Pancreas (tissue), 10 donors: ENCODE measurements around the gene TSPAN8. TPM values are rescaled to one million over a fixed set of nuclear protein-coding genes. Genes with fewer than 3 reads are reported as not detected.

Experiments used
- ATAC-seq, 4 donors: fragments of 200-7000 bp; cut with Tn5 transposase; one replicate each; pipeline versions ENCODE4 v1.8.0 to v1.9.1; 2020; ENCODE audit warnings: mild to moderate bottlenecking in 4 of 4, moderate library complexity in 4 of 4
- DNase-seq, 6 donors: peaks; one replicate each; pipeline ENCODE4 v3.0.0-alpha.2; 2020
- FAIRE-seq: peaks from 2 replicates; lab custom pipeline; 2012; peaks lifted over from hg19 to GRCh38; lab: Jason Lieb, UNC
- H3K27ac ChIP-seq, 4 donors: fragments of 200-600 bp; sonication (generic); 1 replicate in 3 of 4; 2 replicates in 1 of 4; pipeline versions ENCODE4 v1.5.0 to v1.8.0; 2020
- H3K27me3 ChIP-seq, 4 donors: fragments of 200-600 bp; one replicate each; pipeline ENCODE4 v1.8.0; 2021
- H3K36me3 ChIP-seq, 3 donors: fragments of 200-600 bp; sonication (generic) in 1 of 3; one replicate each; pipeline versions ENCODE4 v1.5.0 to v1.8.0; 2020 to 2021
- H3K4me1 ChIP-seq, 3 donors: fragments of 200-600 bp; one replicate each; pipeline ENCODE4 v1.8.0; 2021
- H3K4me3 ChIP-seq, 4 donors: fragments of 200-600 bp; sonication (generic) in 2 of 4; one replicate each; pipeline versions ENCODE4 v1.5.0 to v1.8.0; 2020 to 2021
- H3K9me3 ChIP-seq, 4 donors: fragments of 200-600 bp; one replicate each; pipeline ENCODE4 v1.8.0; 2021
- WGBS, 2 donors: extraction: QIAGEN DNeasy Blood & Tissue Kit; methylation state at CpG; one replicate each; pipeline ENCODE4 v1.1.7; 2013; 5-methylcytosine and 5-hydroxymethylcytosine counted together
- intact Hi-C, 3 donors: fragments of 100-400 bp; cut with DNase I; formaldehyde crosslinking; loops; one replicate each; pipeline versions ENCODE4 v1.11.1 to v1.14.2; 2022
- polyA plus RNA-seq, 2 donors: library from polyadenylated mRNA; stranded (reverse); fragments of 200-250 nt; gene quantifications; one replicate each; pipeline ENCODE4 v1.2.3, GENCODE V29; 2013
- total RNA-seq, 6 donors: library from RNA; stranded (reverse); fragmentation: NEBNext Ultra II Directional in 4 of 6; extraction: Animal tissue kit (Norgen Biotek cat#: 25700) in 4 of 6; gene quantifications; one replicate each; pipeline versions ENCODE4 v1.2.1 to v1.2.4, GENCODE V29; 2021 to 2023
- TF ChIP-seq, protein P1 (sequence below), 4 donors: fragments of 200-600 bp; sonication (generic) in 3 of 4; IDR thresholded peaks; one replicate each; pipeline versions ENCODE4 v1.5.0 to v1.8.0; 2021; ENCODE audit warnings: antibody characterized with exemption in 4 of 4
- donor health status: healthy with polysubstance abuse.
- donor health status: DM: no; HTN: no; CAD: no; lungs with moderate emphysema.
- donor health status: DM: no; HTN: no; CAD: no.
- donor health status: control.
- donor health status: control.
- donor health status: Bipolar disorder and iron deficiency.
- donor health status: DM: yes; HTN: yes; CAD: no.
- donor health status: DM: no; HTN: no; CAD: no.
- donor health status: DM: no; HTN: no; CAD: no.
- donor health status: DM: yes; HTN: yes; CAD: no.

Gene TSPAN8
- total and polyA plus RNA-seq, 8 donors: 21.8 to 95.9 (median 32.1) TPM

DNA sequence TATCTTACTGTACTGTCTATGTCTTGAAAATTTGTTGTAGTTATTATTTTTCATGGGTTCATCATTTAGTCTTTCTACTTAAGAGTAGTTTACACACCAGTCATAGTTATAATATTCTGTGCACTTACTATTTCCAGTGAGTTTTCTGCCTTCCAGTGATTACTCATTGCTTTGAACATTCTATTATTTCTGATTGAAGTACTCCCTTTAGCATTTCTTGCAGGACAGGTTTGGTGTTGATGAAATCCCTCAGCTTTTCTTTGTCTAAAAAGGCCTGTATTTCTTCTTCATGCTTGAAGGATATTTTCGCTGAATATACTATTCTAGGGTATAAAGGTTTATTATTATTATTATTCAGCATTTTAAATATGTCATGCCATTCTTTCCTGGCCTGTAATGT lies 66.8 kb downstream of the TSPAN8 start:
- Histone ChIP-seq H3K36me3 (no peaks in the 10 kb centered on the region), H3K4me1 (no peaks in the 10 kb centered on the region), H3K4me3 (no peak overlapping the region), H3K27ac (no peak overlapping the region), H3K9me3 (no peaks in the 10 kb centered on the region), H3K27me3 (no peaks in the 10 kb centered on the region)
- WGBS, 2 donors: 73 to 92% methylated on average over 1 of the region's 1 CpG
- intact Hi-C loops: no loop called here
- ATAC-seq (no peak), DNase-seq (no peak), FAIRE-seq (no peak)
- TF ChIP-seq, protein P1, sequence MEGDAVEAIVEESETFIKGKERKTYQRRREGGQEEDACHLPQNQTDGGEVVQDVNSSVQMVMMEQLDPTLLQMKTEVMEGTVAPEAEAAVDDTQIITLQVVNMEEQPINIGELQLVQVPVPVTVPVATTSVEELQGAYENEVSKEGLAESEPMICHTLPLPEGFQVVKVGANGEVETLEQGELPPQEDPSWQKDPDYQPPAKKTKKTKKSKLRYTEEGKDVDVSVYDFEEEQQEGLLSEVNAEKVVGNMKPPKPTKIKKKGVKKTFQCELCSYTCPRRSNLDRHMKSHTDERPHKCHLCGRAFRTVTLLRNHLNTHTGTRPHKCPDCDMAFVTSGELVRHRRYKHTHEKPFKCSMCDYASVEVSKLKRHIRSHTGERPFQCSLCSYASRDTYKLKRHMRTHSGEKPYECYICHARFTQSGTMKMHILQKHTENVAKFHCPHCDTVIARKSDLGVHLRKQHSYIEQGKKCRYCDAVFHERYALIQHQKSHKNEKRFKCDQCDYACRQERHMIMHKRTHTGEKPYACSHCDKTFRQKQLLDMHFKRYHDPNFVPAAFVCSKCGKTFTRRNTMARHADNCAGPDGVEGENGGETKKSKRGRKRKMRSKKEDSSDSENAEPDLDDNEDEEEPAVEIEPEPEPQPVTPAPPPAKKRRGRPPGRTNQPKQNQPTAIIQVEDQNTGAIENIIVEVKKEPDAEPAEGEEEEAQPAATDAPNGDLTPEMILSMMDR (IDR thresholded peaks at IDR 0.05): no peak

DNA sequence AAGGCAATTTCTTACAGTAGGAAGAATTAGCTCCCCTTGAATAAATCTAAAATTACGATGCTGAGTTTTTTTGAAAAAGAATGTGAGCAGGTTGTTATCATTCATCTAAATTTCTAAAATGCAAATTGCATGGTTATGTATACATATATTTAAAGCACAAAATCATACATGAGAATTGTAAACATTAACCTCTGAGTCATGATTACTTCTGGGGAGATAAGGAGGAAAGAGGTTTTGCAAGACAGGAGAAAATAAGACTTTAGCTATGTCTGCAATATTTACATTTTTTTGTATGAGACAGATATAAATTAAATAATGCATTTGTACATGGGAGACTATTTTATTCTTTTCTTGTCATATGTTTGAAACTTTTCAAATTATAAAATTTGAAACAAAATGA lies 72.2 kb downstream of the TSPAN8 start:
- ATAC-seq (no peak), FAIRE-seq (no peak), DNase-seq (no peak)
- 73 to 80% methylated on average over 1 of the region's 1 CpG for WGBS, 2 donors
- Histone ChIP-seq H3K4me3 (no peak overlapping the region), H3K36me3 (no peaks in the 10 kb centered on the region), H3K9me3 (no peaks in the 10 kb centered on the region), H3K27me3 (no peaks in the 10 kb centered on the region), H3K4me1 (no peaks in the 10 kb centered on the region), H3K27ac (no peak overlapping the region)
- TF ChIP-seq, protein P1 (IDR thresholded peaks at IDR 0.05): no peak
- intact Hi-C loops: no loop called here

DNA sequence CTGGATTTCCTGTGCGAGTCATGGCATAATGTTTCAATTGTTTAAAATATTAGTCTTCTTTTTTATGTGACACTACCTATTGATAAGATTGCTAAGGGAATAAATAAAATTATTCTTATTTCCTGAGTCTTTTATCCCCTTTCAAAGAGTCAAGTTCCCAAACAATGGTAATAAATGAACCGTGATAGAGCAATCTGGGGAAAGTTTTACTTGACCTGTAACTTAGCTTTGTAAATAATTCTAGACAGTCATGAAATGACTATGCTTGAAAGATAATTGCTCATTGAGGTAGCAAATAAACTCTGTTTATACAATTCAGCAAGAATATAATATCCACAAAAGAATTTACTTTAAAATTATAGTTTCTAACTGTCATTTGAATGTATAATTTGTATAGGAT lies 82.1 kb downstream of the TSPAN8 start:
- ATAC-seq: no peak
- intact Hi-C loops: no loop called here
- TF ChIP-seq, protein P1 (IDR thresholded peaks at IDR 0.05): no peak
- Histone ChIP-seq H3K9me3 (no peaks in the 10 kb centered on the region), H3K36me3 (no peaks in the 10 kb centered on the region), H3K4me1 (peaks cover 0 to 5% (median 0%) of the 10 kb centered on the region in 3 donors), H3K4me3 (no peak overlapping the region), H3K27ac (no peak overlapping the region), H3K27me3 (no peaks in the 10 kb centered on the region)
- FAIRE-seq: no peak
- DNase-seq: no peak
- 85 to 91% methylated on average over 2 of the region's 2 CpGs for WGBS, 2 donors

Other genes with a start within 250 kb of the TSPAN8 start
- gene PTPRR, start 237.3 kb downstream of the TSPAN8 start, total RNA-seq: under 1 TPM in 4 of 6 donors, not detected in 2; 0.14 to 0.72 (median 0.22) TPM
- gene PTPRR, start 237.3 kb downstream of the TSPAN8 start, polyA plus RNA-seq: under 1 TPM in 1 of 2 donors, not detected in 1; 0.23 TPM